Loucy (cell line): ENCODE measurements around the gene LATS2.

ENCODE experiments used
- H2AFZ ChIP-seq: fragments of 200-600 bp; sonication (generic); 2 replicates; pipeline ENCODE4 v1.6.0; 2016; ENCODE audit warnings: antibody characterized with exemption, mild to moderate bottlenecking, low read length, moderate library complexity
- H3F3A ChIP-seq: fragments of 200-600 bp; 2 replicates; pipeline ENCODE4 v1.6.0; 2016; ENCODE audit warnings: antibody characterized with exemption, low read depth, mild to moderate bottlenecking
- H3K27me3 ChIP-seq: fragments of 200-600 bp; sonication (generic); 2 replicates; pipeline ENCODE4 v1.6.1; 2014; ENCODE audit warnings: low read length, mild to moderate bottlenecking; ENCODE audit not compliant: insufficient read depth, poor library complexity, severe bottlenecking
- H3K36me3 ChIP-seq: fragments of 200-600 bp; sonication (generic); 2 replicates; pipeline ENCODE4 v1.6.1; 2016; ENCODE audit warnings: low read length; ENCODE audit not compliant: insufficient read depth
- H3K4me1 ChIP-seq: fragments of 200-600 bp; sonication (generic); 2 replicates; pipeline ENCODE4 v1.5.1; 2014; ENCODE audit warnings: low read length, mild to moderate bottlenecking; ENCODE audit not compliant: insufficient read depth, poor library complexity, severe bottlenecking
- H3K4me2 ChIP-seq: fragments of 200-600 bp; sonication (generic); 2 replicates; pipeline ENCODE4 v1.6.0; 2014; ENCODE audit warnings: antibody characterized with exemption, low read length, low read depth, mild to moderate bottlenecking; ENCODE audit not compliant: poor library complexity, severe bottlenecking
- H3K4me3 ChIP-seq: fragments of 200-600 bp; sonication (generic); 2 replicates; pipeline ENCODE4 v1.5.1; 2014; ENCODE audit warnings: low read length, mild to moderate bottlenecking, mixed read lengths; ENCODE audit not compliant: poor library complexity, severe bottlenecking
- H3K79me2 ChIP-seq: fragments of 200-600 bp; sonication (generic); 2 replicates; pipeline ENCODE4 v1.6.1; 2014; ENCODE audit warnings: low read length; ENCODE audit not compliant: insufficient read depth
- H3K9ac ChIP-seq: fragments of 200-600 bp; sonication (generic); 2 replicates; pipeline ENCODE4 v1.6.0; 2014; ENCODE audit warnings: mild to moderate bottlenecking, low read depth, low read length, moderate library complexity; ENCODE audit not compliant: poor library complexity, severe bottlenecking
- H3K9me2 ChIP-seq: fragments of 200-600 bp; sonication (generic); replicated peaks from 2 replicates; pipeline ENCODE4 v1.6.1; 2016; ENCODE audit warnings: low read depth, low read length, mixed read lengths
- H3K9me3 ChIP-seq: fragments of 200-600 bp; sonication (generic); 2 replicates; pipeline ENCODE4 v1.6.1; 2014; ENCODE audit warnings: mild to moderate bottlenecking, antibody characterized with exemption, low read length, low read depth; ENCODE audit not compliant: insufficient read depth
- H4K20me1 ChIP-seq: fragments of 200-600 bp; sonication (generic); 2 replicates; pipeline ENCODE4 v1.6.0; 2014; ENCODE audit warnings: antibody characterized with exemption, low read length, mild to moderate bottlenecking; ENCODE audit not compliant: insufficient read depth, poor library complexity, severe bottlenecking
- EZH2phosphoT487 ChIP-seq: fragments of 200-600 bp; IDR thresholded peaks from 2 replicates; pipeline ENCODE4 v1.6.1; 2018; ENCODE audit warnings: antibody characterized with exemption, mild to moderate bottlenecking, moderate library complexity, borderline replicate concordance
- TF ChIP-seq, protein P1 (sequence below): fragments of 200-600 bp; sonication (generic); conservative IDR thresholded peaks from 2 replicates; pipeline ENCODE4 v1.5.1; 2014; ENCODE audit warnings: mild to moderate bottlenecking, antibody characterized with exemption, low read length

The LATS2 gene

DNA sequence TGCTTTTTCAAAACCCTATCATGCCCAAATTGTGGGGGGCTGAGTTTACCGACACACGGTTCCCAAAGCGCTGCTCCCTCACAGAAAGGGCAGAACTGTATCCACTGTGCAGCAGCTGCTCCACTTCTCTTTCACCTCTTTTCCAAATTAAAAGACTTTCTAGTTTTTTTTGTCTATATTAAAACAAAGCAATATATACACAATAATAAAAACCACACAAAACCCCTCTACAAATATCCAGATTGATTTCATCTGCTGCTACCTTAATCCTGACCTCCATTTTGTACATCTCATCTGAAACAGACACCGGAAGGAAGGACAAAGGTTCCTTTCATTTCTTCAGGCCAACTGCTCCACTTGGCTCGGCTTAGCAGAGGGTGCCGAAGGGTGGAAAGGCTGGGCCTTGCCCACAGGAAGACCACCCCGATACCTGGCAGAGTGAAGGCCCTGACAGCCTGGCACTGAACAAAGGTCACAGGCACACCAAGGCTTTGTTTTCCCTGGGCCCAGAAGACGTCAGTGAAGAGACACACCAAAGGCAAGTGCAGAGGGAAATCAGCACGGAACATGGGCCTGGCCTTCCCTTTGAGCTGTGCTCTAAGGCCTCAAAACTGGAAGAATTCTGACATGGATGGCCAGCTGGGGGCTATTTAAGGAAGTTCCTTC, 71.6 kb downstream of the LATS2 start:
- Histone ChIP-seq H3F3A (no peaks in the 10 kb centered on the region), H3K4me1 (no peaks in the 10 kb centered on the region), H3K27me3 (no peaks in the 10 kb centered on the region), H3K4me3 (no peak overlapping the region), H3K9ac (no peak overlapping the region), H2AFZ (no peak overlapping the region; the same call in 1 of the 2 replicates), H3K9me2 (no peaks in the 10 kb centered on the region), H3K9me3 (no peaks in the 10 kb centered on the region), H4K20me1 (no peaks in the 10 kb centered on the region), H3K4me2 (no peak overlapping the region), H3K36me3 (no peaks in the 10 kb centered on the region), H3K79me2 (no peaks in the 10 kb centered on the region)
- TF ChIP-seq EZH2phosphoT487: no peak
- TF ChIP-seq, protein P1, sequence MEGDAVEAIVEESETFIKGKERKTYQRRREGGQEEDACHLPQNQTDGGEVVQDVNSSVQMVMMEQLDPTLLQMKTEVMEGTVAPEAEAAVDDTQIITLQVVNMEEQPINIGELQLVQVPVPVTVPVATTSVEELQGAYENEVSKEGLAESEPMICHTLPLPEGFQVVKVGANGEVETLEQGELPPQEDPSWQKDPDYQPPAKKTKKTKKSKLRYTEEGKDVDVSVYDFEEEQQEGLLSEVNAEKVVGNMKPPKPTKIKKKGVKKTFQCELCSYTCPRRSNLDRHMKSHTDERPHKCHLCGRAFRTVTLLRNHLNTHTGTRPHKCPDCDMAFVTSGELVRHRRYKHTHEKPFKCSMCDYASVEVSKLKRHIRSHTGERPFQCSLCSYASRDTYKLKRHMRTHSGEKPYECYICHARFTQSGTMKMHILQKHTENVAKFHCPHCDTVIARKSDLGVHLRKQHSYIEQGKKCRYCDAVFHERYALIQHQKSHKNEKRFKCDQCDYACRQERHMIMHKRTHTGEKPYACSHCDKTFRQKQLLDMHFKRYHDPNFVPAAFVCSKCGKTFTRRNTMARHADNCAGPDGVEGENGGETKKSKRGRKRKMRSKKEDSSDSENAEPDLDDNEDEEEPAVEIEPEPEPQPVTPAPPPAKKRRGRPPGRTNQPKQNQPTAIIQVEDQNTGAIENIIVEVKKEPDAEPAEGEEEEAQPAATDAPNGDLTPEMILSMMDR: no peak

DNA sequence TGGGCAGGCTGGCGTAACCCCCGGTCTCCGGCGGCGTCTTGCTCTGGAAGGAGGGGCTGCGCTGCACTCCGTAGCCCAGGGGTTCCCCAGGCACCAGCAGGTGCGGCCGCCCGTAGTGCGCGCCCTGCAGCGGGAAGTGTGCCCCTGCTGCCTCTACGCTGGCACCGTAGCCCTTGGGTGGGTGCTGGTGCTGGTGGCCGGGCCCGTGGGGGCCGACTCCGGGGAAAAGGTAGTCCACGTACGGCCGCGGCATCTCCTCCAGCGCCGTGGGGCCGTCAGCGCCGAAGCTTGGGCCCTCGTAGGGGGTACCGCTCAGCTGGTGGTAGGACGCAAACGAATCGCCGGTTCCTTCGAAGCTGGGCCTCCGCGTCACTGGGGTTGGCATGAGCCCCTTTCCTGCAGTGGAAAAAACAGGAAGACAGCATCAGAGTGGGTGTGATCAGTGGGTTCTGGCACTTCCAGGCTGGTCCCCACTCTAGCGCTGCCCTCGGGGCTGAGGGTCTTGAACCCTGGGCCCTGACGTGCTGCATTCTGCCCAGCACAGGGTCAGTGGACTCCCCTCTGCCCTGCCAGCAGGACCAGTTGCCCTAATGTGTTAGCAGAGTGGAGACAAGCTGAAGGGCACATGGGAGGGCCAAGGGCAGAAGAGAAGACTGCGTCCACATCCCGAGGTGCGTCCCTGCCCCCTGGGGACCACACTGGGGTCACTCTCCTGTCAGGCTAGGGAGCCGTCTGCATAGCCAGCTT, 72.3 kb downstream of the LATS2 start:
- Histone ChIP-seq H2AFZ (no peak overlapping the region), H3K9me2 (no peaks in the 10 kb centered on the region), H3K4me1 (no peaks in the 10 kb centered on the region), H3K9me3 (no peaks in the 10 kb centered on the region), H3K4me3 (no peak overlapping the region), H3K27me3 (no peaks in the 10 kb centered on the region), H4K20me1 (no peaks in the 10 kb centered on the region), H3F3A (no peaks in the 10 kb centered on the region), H3K36me3 (no peaks in the 10 kb centered on the region), H3K79me2 (no peaks in the 10 kb centered on the region), H3K4me2 (no peak overlapping the region), H3K9ac (no peak overlapping the region)
- no peak for TF ChIP-seq EZH2phosphoT487
- TF ChIP-seq, protein P1: no peak

DNA sequence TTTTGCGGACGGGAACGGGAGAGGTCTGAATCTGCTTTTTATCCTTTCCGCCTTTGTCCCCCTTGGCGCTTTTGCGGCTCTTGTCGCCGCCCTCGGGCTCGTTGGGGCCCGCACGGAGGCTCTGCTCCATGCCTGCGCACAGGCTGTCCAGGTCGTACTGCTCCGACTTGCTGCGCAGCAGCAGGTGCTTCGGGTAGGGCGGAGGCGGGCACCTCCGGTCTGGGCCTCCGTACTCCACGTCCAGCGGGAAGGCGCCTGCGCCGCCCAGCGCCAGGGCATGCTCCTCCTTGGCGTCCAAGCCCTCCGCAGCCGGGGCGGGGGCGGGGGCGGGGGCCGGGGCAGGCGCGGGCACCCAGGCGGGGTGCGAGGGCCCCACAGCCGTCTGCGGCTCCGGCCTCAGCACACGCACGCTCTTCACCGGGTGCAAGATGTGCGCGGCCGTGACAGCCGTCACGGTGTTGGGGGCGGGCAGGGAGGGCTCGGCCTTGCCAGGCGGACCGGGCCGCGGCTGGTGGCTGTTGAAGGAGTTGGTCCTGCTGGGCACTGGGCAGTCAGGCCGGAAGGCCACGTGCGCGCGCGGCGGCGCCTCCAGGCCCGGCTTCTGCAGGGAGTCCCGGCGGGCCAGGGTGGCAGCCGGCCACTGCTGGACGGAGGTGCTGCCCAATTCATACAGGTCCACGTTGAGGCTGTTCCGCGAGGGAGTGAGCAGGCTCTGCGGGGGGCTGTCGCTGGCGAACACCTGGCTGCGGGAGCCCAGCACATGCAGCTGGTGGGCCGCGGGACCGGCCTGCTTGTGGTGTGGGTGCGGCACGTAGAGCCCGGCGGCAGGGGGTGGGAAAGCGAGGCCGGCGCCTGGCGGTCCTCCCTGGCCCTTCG, 73.1 kb downstream of the LATS2 start:
- Histone ChIP-seq H2AFZ (no peak overlapping the region), H3K79me2 (no peaks in the 10 kb centered on the region), H3K9me2 (no peaks in the 10 kb centered on the region), H3K36me3 (no peaks in the 10 kb centered on the region), H3K9ac (no peak overlapping the region), H3K4me2 (no peak overlapping the region), H3F3A (no peaks in the 10 kb centered on the region), H3K4me3 (no peak overlapping the region), H4K20me1 (no peaks in the 10 kb centered on the region), H3K4me1 (no peaks in the 10 kb centered on the region), H3K9me3 (no peaks in the 10 kb centered on the region), H3K27me3 (no peaks in the 10 kb centered on the region)
- TF ChIP-seq, protein P1: no peak
- no peak for TF ChIP-seq EZH2phosphoT487
